HG02642 (cell line): ENCODE data around the gene RNF213.

Source experiments
- ATAC-seq: cut with Tn5 transposase; IDR thresholded peaks from one replicate; pipeline ENCODE4 v1.9.1; 2021; ENCODE audit warnings: mild to moderate bottlenecking; ENCODE audit not compliant: unreplicated experiment, poor library complexity

The RNF213 gene

DNA sequence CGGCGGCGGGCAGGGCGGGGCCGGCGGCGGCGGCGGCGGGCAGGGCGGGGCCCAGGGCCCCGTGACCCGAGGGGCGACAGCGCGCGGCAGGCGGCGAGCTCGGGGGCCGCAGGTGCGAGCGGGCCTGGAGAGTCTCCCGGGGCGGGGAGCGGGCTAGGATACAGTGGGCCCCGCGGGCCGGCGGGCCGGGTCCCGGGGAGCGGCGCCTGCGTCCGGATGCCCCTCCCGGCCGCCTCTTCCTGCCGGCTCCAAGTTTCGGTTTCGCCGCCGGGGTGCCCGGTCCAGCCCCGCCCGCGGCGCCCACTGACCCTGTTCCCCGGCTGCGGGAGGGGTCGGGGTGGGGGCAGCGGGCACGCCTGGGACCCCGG is at the start of gene RNF213:
RNF213 (plus strand) TSS at position 62 of the 368 bp plus-strand sequence. CDS start 2,830 bp downstream, outside the sequence.
- ATAC-seq = peak; percentile 40

DNA sequence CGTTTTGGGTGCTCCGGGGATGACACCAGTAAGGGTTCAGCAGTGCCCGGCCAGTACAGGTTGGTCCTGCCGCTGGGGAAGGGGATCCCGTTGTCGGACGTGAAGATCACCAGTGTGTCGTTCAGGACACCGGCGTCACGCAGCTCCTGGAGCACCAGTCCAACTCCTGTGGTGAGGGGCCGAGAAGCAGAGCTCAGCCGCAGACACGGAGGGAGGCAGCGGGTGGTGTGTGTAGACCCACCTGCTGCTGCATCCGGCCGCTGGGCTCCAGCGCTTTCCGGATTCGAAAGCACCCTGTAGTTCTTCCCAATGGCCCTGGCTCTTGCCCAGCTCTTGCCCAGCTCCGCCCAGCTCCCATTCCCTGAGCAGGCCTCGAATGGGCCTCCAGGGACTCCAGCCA is 48.5 kb upstream of the RNF213 start:
- ATAC-seq = no peak

DNA sequence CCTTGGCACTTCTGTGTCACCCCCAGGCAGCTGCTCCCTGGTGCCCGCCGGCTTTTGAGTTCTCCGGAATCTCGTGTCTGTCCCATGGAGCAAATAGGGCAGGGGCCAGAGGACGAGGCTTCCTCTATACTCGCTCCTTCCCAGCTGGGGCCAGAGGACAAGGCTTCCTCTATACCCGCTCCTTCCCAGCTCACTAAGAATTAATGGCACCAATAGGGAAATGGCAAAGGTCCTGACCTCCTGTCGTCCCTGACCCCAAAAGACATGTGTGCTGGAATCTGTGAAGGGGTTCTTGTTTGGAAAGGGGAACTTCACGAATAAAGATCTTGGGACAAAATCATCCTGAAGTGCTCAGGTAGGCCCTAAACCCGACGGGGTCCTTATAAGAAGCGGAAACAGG is 48.1 kb upstream of the RNF213 start:
- ATAC-seq = no peak

DNA sequence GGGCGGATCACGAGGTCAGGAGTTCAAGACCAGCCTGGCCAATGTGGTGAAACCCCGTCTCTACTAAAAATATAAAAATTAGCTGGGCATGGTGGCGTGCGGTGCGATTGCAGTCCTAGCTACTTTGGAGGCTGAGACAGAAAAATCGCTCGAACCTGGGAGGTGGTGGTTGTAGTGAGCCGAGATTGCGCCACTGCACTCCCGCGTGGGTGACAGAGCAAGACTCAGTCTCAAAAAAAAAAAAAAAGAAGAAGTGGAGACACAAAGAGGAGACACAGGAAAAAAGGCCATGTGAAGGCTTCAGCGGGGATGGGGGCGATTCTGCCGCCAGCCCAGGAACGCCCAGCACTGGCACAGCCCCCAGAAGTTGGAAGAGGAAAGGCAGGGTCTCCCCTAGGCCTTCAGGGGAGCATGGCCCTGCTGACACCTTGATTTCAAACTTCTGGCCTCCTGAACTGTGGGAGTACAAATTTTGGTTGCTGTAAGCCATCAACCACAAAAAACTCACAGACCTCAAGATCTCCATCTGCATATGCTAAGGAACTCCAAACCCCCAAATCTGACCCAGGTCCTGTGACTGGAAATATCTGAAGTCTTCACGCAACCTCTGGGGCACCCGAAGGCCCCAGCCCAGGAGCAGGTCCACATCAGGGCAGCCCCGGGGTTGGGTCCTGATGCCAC is 47.5 kb upstream of the RNF213 start:
- no peak for ATAC-seq

DNA sequence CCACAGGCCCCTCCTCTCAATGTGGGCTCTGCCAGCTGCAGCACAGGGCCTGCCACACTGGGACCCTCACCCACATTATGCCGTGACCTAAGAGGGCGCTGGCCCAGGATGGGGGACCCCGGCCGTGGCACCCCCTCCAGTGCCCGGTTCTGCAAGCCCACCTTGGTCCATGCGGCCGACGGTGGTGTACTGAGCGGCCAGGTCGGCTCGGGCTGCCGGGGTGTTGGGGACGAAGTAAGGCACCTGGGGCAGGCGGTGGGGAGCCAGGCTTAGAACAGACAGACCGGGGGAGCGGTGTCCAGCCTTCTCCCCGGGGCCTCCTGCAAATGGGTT is 47.0 kb upstream of the RNF213 start:
- no peak for ATAC-seq

DNA sequence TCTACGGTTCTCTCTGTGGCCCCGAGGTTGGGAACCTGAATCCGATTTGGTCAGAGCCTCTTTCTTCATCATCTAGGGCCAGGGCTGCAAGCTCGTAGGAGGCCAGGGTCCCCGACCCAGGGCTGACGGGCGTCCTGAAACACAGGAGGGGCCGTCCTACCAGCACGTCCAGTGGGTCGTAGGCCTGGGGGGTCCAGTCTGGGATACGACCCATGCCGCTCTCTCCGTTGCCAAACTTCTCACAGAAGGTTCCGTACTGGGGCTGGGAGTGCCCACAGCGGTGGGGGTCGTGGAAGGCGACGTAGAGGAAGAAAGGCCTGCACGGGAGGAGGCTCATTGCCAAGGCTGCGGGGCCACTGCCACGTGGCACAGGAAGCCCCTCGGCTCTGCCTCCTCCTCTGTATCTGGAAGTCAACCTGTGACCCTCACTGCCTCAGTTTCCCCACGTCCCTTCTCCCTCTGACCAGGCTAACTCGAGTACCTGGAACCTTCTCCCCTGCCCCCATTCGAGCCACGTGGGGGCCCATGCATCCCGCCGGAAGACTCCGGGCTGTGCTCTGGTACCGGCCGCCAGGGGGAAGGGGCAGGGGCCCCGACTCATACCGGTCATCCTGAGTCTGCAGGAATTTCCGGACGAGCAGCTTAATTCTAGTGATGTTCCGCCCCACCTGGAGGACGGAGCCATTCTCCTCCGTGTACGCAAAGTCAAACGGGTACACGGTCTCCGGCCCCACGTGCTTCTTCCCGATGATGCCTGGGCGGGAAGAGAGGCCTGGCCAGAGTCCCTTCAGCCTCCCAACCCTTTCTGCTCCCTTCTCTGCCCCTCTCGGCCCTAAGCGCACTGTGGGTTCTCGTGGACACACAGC is 46.4 kb upstream of the RNF213 start:
- ATAC-seq = no peak

DNA sequence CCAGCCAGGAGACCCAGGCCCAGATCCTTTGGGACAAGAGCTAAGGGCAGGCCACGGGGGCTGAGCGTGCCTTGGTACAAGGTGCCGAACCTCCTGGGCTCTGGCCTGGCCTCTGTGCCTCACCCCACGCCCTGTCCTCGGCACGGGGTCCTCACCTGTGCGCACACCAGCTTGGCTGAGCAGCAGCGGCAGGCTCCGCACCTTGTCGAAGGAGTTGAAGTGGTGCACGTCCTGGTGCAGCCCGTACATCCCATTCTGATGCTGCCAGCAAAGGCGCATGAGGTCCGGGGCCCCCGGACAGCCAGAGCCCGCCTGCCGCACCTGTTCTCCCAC is 45.8 kb upstream of the RNF213 start:
- no peak for ATAC-seq

DNA sequence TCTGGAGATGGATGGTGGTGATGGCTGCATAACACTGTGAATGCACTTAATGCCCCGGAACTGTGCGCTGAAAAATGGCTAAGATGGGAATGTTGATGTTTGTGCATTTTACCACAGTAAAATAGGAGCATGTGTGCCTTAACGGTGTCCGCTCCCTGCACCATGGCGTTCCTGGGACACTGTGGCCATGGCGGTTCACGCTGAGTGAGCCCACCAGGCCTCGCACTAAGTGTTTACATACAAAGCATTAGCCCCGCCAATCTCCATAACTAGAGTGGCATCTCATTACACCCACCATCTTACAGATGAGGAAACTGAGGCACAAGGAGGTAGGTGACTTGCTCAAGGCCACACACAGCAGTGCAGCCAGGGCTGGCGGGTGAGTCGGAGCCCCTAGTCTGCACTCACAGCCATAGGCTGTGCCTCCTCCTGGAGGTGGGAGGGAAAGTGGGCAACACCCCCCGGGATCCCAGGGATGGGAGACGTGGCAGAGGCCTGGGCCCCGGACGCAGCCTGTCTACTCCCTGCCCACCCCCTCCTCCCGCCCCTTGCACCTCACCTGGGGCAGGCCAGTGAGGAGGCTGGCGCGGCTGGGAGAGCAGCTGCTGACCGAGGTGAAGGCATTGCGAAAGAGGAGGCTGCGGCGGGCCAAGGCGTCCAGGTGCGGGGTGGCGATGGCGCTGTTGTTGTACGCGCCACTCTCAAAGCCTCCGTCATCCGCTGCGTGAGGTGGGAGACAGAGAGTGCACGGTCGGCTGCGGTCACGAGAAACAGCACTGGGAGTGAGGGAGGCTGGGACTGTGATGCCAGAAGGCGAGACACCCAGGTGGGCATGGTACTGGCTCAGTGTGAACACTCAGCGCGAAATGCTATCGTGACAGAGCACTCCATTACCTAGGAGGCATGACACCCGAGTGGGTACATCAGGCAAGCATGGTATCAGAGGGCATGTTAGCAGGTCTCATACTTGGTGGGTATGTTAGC is 43.9 kb upstream of the RNF213 start:
- ATAC-seq = no peak

DNA sequence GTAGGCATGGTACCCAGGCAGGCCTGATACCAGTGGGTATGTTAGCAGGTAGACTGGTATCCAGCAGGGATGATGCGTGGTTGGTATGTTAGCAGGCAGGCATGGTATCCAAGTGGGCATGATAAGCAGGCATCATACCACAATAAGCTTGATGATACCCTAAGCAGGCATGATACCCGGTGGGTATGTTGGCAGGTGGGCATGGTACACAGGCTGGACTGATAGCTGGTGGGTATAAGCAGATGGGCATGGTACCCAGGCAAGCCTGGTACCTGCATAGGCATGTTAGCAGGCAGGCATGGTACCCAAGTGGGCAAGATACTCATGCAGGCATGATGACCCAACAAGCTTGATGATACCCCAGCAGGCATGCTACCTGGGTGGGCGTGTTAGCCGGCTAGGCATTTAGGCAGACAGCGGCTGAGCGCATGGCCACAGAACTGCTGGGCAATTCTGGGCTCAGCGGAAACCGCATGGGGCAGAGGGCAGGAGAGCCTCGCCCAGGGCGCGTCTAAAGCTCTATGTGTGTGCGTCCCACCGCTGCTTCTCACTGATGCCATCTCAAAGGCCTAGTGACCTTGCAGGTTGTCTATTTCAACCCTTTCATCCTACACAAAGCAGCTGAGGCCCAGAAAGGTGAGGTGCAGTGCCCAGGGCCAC is 42.8 kb upstream of the RNF213 start:
- no peak for ATAC-seq

DNA sequence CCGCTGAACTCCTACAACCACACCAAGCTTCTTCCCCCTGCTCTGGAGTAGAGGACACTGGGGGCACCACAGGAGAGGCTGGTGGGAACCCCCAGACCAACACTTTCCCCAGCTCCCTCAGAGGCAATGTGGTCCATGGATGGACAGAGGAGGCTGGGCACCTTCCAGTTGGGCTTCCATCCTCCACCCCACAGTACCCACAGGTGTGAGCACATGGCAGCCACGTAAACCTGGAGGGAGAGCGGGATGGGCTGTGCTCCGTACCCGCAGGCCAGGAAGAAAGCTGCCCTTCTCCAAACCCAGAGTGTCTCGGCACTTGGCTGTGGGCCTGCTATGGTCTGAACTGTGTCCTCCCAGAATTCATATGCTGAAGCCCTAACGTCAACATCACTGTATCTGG is 42.3 kb upstream of the RNF213 start:
- no peak for ATAC-seq

DNA sequence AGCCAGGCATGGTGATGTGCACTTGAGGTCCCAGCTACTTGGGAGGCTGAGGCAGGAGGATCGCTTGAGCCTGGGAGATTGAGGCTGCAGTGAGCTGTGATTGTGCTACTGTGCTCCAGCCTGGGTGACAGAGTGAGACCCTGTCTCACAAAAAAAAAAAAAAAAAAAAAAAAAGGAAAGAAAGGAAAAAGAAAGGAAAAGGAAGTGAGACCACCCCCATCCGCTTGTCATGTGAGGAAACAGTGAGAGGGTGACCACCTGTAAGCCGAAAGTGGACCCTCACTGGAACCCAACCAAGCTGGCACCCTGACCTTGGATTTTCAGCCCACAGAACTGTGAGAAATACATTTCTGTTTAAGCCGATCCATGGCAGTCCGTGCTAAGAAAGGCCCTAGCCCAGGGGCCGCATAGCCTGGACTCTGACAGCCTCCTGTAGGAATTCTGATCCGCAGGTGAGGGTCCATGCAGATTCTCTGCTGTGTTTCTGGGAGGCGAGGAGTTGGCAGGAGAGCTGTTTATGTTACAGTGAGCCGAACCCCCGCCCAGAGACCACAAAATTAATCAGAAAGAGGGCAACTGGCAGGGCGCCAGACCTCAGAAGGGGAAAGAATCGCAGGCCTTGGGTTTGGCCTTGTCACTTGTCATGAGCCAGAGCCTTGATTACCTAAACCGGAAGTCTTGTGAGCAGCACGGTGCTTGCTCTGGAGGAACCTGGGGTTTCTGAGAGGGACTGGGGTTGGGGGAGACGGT is 41.5 kb upstream of the RNF213 start:
- ATAC-seq = peak; percentile 57

DNA sequence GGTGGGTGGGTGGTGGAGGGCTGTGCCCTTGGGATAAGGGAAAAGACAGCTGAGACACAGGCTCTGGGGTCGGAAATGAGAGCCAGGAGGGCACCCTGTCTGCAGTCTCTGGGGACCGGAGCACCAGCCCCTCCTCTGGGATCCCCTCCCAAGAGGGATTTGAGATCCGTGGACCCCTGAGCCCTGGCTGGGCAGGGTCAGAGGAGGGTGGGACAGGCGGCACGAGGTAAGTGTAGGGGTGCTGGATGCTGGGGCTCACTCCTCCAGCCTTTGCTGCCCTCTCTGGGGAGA is 40.9 kb upstream of the RNF213 start:
- peak; percentile 26 for ATAC-seq

DNA sequence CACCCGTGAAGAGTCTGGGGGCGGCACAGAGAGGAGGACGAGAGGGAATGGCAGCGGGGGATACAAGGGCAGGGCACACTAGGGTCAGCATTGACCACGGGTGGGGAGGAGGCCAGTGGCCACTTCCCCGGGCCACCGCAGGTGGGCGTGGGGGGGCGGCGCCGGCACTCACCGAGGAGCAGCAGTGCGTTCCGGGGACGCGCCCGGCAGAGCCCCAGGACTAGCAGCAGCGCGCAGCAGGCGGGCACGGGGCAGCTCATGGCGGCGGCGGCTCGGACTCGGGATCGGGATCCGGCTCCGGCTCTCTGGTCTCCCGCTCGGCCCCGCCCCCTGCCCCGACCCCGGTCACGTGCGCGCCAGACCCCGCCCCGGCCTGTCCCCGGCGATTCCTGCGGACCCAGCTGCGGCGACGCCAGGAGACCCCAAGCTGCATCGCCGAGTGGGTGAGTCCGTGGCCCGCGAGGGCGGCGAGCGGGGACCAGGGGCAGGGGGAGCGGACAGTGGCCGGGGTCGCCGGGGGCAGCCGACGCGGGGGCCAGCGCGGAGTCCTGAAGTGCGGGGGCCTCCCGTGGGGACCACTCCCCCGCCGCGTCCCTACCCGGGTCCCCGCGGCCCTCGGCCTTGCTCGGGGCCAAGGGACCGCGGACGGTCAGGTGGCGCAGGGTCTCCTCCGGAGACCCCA is 40.5 kb upstream of the RNF213 start, which contains the start of the genes SGSH and SLC26A11:
SGSH (minus strand) TSS at position 280 of the 682 bp plus-strand sequence; CDS start at position 260, 20 bp downstream.
SLC26A11 (plus strand) TSS at position 374 of the 682 bp plus-strand sequence. CDS start 1,134 bp downstream, outside the sequence.
- peak; percentile 43 for ATAC-seq

DNA sequence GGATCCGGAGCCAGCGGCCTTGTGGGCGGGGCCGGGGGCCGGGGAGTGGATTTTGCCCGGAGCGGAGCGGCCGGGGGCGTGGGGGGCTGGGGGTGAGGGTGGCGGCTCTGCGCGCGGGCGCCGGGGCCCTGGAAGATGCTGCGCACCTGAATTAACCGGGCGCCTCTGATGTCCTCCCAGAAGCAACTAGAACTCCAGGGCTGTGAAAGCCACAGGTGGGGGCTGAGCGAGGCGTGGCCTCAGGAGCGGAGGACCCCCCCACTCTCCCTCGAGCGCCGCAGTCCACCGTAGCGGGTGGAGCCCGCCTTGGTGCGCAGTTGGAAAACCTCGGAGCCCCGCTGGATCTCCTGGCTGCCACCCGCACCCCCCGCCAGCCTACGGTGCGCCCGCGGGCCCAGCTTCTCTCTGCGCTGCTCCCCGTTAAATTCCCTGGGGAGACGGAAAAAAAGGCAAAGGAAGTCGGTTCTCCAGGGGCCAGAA is 39.9 kb upstream of the RNF213 start:
- ATAC-seq = no peak

DNA sequence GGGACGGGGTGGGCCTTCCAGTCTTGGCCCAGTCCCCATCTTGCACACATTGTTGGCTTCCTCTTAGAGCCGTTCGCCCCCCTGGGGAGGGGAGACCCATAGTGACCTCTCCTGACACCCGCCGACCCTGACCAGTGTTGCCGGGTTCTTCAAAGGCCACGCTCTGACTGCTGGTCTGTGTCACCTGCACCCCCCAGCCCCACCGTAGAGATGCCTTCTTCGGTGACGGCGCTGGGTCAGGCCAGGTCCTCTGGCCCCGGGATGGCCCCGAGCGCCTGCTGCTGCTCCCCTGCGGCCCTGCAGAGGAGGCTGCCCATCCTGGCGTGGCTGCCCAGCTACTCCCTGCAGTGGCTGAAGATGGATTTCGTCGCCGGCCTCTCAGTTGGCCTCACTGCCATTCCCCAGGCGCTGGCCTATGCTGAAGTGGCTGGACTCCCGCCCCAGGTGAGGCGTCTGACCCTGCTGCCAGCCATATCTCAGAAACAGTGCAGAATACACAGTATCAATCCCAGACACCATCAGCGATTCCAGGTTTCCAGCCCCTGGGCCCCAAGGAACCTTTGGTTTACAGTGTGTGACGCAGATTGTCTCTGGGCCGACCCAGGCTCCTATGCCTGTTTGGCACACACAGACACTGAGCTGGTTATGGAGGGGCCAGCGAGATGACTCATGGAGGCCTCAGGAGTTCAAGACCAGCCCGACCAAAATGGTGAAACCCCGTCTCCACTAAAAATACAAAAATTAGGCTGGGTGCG is 39.1 kb upstream of the RNF213 start:
- no peak for ATAC-seq

DNA sequence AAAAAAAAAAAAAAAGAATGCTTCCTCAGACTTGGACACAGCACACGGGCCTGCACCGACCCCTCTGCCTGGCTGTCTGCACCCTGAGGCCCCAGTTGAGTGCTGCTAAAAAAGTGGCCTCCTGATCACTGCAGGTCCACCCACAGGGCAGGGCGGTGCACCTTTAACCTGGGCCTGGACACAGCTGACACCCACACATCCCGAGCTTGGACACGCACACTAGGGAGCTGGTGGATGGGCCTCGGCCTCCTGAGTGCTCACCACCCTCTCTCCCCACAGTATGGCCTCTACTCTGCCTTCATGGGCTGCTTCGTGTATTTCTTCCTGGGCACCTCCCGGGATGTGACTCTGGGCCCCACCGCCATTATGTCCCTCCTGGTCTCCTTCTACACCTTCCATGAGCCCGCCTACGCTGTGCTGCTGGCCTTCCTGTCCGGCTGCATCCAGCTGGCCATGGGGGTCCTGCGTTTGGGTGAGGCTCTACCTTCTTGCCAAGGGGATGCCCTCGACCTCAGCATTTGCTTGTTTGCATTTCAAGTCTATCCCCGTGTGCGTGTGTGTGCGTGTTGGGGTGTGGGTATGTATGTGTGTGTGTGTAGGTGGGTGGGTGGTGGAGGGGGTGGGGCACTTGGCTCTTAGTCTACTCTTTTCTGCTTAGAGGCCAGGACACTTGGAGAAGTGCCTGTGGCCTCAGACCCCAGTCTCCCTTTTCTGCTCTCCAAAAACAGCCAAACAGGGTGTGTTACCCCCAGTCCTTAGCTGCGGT is 38.1 kb upstream of the RNF213 start:
- no peak for ATAC-seq

DNA sequence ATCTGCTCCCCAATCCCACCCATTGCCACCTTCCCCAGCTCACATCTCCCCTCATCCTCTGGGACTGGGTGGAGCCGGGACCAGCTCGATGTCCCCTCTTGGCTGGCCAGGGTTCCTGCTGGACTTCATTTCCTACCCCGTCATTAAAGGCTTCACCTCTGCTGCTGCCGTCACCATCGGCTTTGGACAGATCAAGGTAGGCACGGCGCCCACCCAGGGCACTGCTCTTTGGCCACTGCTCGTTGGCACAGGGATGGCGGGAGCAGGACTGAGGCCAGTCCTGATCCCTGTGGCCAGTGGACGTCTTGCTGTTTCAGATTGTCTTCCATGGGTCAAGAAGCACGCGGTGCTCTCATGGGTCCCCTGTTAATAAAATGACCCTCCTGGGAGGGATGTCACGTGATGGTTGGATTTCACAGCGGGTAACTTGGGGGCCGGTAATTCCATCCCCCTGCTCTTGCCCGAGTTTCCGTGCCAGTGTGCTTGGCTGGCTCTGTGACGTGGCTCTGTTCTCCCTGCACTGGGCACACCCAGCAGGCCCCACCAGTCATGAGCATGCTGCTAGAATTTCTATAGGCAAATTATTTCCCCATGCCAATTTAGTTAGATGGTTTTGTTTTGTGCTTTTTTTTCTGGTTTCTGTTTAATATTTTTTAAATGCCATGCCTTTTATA is 37.4 kb upstream of the RNF213 start:
- no peak for ATAC-seq
